NCI-H1092 (cell line): ENCODE results near the gene GDPD3.
"Not testable (repeated sequence)": the region's sequence is repeated elsewhere in the genome, so short reads cannot be mapped to it uniquely, and the experiment has no call there.

Experiments
- DNase-seq: peaks from one replicate; lab custom pipeline; 2025; lab: John Stamatoyannopoulos, UW

The GDPD3 gene, protein sequence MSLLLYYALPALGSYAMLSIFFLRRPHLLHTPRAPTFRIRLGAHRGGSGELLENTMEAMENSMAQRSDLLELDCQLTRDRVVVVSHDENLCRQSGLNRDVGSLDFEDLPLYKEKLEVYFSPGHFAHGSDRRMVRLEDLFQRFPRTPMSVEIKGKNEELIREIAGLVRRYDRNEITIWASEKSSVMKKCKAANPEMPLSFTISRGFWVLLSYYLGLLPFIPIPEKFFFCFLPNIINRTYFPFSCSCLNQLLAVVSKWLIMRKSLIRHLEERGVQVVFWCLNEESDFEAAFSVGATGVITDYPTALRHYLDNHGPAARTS

DNA sequence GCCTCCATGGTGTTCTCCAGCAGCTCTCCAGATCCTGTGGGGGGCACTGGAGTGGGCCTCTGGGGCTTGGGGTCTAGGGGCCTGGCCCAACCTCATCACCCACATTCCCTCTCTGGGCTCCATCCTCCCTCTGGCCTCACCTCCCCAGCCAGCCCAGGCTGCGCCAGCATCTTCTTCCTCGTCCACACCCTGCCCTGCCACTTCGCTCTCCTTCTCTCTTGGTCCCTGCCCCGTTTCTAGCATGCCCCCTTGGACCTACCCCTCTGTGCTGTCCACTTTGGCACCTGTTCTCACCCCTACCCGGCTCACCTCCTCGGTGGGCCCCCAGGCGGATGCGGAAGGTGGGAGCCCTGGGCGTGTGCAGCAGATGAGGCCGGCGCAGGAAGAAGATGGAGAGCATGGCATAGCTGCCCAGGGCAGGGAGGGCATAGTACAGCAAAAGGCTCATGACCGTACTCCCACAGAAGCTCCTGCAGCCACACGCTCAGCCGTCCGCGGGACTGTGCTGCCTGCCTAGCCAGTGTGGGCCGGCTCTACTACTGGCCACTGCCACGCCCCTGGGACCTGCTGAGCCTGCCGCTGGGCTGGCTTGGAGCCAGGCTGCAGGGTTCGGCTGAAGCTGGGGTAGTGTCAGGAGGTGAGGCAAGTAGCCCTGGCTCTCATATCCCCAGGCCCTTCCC lies at the start of gene GDPD3:
Gene GDPD3, minus strand, starts transcription at position 507 of the 680 bp plus-strand sequence. Its CDS starts 59 bp downstream, at position 448.
- DNase-seq: no peak

DNA sequence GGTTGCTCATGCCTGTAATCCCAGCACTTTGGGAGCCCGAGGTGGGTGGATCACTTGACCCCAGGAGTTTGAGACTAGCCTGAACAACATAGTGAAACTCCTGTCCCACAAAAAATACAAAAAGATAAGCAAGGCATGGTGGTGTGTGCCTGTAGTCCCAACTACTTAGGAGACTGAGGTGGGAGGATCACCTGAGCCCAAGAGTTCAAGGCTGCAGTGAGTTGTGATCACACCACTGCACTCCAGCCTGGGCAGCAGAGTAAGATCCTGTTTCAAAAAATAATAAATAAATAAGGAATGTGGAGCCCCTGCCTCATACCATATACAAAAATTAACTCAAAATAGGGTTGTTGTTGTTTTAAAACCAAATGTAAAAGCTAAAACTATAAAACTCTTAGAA lies 43.9 kb upstream of the GDPD3 start:
- no peak for DNase-seq

DNA sequence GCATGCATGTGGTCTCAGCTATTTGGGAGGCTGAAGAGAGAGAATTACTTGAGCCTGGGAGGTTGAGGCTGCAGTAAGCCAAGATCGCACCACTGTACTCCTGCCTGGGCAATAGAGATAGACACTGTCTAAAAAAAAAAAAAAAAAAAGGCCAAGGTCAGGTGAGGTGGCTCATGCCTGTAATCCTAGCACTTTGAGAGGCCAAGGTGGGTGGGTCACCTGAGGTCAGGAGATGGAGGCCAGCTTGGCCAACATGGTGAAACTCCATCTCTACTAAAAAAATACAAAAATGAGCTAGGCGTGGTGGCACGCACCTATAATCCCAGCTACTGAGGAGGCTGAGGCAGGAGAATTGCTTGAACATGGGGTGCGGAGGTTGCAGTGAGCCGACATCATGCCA lies 41.9 kb upstream of the GDPD3 start:
- DNase-seq: no peak

DNA sequence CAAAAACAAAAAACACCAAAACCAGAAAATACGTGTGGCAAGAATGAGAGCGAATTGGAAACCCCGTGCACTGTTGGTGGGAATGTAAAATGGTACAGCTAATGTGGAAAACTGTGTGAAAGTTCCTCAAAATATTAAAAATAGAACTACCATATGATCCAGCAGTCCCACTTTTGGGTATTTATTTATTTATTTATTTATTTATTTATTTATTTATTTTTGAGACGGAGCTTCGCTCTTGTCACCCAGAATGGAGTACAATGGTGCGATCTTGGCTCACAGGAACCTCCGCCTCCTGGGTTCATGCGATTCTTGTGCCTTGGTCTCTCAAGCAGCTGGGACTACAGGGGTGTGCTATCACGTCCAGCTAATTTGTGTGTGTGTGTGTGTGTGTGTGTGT lies 39.2 kb upstream of the GDPD3 start:
- no peak for DNase-seq

DNA sequence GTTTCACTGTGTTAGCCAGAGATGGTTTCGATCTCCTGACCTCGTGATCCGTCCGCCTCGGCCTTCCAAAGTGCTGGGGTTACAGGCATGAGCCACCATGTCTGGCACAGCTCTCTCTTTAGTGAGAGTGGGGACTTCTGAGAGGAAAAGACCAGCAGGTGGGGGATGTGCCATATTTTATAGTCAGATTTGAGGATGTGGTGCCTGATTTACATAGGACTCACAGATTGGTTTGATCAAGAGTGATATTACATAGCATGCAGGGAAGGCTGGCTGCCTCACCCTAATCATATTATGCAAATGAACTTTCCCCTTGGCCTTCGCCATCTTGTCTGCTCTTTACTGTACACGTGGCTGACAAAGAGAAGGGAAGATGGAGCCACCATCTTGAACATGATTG lies 37.8 kb upstream of the GDPD3 start:
- no peak for DNase-seq

DNA sequence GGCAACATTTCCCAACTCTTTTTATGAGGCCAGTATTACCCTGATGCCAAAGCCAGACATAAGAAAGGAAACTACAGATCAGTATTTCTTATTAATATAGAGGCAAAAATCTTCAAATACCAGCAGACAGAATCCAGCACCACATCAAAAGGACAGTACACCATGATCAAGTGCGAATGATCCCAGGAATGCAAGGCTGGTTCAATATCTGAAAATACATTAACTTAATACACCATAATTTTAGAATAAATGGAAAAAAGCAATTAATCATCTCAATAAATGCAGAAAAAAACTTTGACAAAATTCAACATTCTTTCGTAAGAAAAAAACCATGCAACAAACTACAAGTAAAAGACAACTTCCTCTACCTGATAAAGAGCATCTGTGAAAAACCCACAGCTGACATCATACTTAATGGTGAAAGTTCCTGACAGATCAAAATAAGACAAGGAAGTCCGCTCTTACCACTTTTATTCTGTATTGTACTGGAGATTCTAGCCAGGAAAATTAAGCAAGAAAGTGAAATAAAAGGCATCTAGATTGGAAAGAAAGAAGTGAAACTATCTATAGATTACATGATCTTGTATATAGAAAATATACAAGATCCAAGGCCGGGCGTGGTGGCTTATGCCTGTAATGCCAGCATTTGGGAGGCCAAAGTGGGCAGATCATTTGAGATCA lies 36.1 kb upstream of the GDPD3 start:
- DNase-seq: no peak

DNA sequence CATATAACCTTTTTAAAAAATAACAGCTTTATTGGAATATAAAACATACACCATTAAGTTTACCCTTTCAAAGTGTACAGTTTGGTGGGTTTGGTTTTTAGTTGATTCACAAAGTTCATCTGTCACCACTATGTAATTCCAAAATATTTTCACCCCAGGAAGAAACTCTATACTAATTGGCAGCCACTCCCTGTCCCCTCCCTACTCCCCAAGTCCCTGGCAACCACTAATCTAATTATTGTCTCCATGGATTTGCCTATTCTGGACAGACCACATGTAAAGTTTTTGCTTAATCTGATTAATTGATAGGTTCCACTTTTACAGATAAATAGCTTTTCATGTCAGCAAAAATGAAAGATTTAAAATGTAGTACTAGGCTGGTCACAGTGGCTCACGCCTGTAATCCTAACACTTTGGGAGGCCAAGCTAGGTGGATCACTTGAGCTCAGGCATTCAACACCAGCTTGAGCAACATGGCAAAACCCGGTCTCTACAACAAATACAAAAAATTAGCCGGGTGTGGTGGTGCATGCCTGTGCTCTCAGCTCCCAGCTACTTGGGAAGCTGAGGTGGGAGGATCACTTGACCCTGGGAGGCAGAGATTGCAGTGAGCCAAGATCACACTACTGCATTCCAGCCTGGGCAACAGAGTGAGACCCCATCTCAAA lies 34.6 kb upstream of the GDPD3 start:
- no peak for DNase-seq

DNA sequence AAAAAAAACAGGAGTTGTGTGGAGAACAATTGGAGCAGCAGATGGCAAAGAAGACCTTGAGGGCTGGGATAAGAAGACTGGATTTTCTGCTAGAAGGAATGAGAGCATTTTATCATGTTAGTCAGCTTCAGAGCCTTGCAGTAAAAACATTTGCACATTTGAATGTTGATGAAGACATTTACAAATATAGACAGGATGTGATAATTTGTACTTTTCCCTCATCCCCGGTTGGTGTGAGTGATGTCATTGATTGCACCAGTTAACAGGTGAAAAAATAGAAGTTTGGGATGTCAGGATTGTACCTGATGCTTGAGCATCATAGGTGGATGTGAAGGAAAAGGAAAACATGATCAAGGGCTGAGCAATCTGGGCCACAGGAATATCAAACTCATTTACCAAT lies 32.3 kb upstream of the GDPD3 start:
- DNase-seq: no peak

DNA sequence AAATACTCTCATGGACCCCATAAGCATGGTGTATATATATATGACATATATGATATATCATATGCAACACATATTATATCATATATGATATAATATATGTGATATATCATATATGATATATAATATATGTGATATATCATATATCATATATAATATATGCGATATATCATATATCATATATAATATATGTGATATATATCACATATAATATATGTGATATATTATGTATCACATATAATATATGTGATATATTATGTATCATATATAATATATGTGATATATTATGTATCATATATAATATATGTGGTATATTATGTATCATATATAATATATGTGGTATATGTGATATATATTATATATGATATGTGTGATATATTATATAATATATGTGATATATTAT lies 31.6 kb upstream of the GDPD3 start:
- no peak for DNase-seq

DNA sequence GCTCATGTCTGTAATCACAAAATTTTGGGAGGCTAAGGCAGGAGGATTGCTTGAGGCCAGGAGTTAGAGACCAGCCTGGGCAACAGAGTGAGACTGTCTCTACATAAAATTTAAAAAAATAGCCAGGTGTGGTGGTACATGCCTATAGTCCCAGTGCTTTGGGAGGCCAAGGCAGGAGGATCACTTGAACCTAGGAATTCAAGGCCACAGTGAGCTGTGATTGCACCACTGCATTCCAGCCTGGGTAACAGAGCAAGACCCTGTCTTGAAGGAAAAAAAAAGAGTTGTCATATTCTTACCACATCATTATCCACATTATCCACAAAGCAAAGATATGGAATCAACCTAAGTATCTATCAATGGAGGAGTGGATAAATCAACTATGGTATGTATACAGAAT lies 30.7 kb upstream of the GDPD3 start:
- no peak for DNase-seq

DNA sequence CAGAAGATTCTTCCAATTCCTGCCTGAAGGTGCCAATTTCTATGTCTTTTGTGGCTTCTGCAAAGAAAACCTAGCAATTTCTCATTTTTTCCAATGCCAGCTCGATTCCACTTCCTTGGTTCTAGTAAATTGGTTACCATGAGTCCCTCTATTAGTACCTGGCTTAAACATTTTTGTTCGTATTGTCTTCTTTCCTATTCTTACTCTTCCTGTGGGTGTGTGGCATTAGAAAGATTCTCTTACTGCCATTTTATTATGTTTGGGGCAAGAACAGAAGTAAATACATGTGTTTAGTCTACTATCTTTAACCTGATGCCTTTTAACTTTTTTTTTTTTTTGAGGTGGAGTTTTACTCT lies 30.0 kb upstream of the GDPD3 start:
- DNase-seq: no peak

DNA sequence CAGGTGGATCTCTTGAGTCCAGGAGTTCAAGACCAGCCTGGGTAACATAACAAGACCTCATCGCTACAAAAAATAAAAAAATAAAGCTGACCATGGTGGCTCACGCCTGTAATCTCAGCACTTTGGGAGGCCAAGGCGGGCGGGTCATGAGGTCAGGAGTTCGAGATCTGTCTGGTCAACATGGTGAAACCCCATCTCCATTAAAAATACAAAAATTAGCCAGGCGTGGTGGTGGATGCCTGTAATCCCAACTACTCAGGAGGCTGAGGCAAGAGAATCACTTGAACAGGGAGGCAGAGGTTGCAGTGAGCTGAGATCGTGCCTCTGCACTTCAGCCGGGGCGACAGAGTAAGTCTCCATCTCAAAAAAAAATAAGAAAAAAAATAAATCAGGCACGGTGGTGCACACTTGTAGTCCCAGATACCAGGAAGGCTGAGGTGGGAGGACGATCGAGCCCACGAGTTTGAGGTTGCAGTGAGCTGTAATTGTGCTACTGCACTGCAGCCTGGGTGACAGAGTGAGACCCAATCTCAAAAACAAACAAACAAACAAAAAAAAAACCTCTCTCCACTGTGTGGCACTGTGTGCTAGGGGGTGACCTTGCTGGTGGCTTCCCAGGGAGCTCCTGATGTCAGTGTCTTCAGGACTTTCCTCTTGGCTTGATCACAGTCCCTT lies 29.5 kb upstream of the GDPD3 start:
- no peak for DNase-seq

DNA sequence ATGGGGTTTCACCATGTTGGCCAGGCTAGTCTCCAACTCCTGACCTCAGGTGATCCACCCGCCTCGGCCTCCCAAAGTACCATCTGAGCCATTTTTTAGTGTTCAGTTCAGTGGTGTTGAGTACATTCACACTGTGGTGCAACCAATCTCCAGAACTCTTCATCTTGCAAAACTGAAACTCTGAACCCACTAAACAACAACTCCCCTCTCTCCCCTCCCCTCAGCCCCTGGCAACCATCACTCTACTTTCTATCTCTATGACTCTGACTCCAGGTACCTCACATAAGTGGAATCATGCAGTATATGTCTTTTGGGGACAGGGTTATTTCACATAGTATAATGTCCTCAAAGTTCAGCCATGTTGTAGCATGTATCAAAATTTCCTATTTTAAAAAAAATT lies 28.4 kb upstream of the GDPD3 start:
- no peak for DNase-seq

DNA sequence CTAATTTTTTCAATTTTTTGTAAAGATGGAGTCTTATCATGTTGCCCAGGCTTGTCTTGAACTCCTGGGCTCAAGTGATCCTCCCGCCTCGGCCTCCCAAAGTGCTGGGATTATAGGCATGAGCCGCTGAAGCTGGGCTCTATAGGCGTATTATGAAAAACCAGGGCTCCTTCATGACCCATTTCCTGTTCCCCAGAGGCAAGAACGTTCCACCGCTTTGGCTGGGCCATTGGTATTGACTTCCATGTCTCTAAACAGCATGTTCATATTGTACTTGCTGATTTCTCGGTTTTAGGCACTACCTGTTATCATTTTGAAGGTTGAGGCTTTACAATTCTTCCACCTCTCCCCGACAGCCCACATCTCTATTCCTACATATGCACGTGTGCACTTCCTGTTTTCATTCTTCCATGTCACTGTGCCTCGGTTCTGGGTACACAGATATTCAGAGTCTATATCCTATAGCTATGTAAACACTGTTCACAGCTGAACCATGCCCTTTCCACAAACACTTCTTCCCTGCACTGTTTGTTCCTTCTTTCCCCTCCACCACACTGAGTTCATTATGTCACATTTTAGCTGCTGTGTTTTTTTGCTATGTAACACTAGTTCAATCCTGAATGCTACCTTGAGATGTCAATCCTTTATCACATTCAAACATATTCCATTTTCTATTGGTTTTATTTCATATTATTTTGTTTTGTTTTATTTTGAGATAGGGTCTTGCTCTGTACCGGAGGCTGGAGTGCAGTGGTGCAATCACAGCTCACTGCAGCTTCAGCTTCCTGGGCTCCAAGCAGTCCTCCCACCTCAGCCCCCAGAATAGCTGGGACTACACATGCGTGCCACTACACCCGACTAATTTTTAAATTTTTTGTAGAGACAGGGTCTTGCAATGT lies 26.5 kb upstream of the GDPD3 start:
- no peak for DNase-seq

DNA sequence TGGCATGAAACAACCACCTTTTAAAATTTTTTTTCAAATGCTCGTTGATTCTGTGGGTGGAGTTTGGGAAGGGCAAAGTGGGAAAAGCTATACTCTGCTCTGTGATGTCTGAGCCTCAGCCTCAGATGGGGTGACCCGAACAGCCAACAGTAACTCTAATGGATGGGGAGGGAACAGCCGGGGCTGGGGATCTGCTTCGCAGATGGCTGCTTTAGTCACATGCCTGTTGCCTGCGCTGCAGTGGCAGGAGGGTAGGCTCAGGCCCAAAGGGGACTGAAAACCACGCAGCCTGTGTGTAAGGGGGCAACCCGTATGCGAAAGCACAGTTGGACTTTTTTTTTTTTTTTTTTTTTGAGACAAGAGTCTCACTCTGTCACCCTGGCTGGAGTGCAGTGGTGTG lies 24.6 kb upstream of the GDPD3 start:
- no peak for DNase-seq

DNA sequence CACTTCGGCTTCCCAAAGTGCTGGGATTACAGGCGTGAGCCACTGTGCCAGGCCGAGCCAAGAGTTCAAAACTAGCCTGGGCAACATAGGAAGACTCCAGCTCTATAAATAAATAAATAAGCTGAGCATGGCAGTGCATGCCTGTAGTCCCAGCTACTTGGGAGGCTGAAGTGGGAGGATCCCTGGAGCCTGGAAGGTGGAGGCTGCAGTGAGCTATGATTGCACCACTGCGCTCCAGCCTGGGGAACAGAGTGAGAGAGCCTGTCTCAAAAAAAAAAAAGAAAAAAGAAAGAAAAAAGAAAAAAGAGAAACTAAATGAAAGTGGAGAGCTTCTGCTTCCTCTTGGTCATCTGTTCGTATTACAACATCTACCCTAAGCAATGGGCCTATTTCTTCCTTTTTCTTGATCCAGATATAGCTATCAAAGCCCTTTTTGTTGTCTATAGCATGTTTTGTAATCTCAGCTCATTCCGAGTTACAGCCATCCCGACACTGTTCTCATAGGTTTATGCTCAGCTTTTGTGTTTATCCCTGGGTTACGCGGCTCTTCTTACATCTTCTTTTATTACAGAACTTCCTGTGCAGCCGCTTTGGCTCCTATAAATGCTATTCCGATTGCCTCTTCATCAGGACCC lies 23.8 kb upstream of the GDPD3 start:
- no peak for DNase-seq

DNA sequence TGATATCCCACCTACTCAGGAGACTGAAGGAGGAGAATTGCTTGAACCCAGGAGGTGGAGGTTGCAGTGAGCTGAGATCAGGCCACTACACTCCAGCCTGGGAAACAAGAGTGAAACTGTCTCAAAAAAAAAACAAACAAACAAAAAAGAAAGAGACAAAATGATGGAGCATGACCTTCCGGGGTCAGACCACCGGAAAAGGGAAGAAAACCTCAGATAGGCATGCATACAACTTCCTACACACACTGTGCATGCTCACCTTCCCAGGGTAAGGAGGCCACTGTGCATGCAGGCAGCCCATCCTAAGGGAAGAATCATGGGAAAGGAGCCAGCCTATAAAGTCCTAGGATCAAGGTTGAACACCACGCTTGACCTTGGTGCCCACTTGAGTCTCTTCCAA lies 19.3 kb upstream of the GDPD3 start:
- no peak for DNase-seq

DNA sequence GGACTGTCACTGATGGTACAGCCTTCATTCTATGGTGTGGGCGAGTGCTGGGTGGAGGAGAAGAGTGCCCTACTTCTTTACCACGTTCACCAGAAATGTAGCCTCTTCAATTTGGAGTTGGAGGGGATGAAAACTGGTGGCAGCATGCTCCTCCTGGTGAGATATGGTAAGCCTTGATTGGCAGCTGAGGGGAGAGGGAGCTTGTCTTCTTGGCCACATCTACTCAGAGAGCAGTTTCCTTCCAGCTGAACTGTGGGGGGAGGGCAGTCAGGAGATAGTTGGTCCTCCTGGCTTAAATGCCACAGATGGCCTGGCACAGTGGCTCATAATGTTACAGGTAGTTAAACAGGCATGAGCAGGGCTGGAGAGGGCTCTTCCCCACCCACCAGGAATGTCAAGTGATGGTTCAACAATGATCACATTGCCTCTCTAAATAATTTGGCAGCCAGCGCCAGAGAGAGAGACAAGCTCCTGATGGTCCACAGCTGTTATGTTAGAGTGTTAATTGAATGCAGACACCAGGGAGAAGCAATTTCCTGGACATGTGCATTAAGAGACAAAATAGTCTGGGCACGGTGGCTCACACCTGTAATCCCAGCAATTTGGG lies 18.6 kb upstream of the GDPD3 start:
- DNase-seq: peak; percentile 92

DNA sequence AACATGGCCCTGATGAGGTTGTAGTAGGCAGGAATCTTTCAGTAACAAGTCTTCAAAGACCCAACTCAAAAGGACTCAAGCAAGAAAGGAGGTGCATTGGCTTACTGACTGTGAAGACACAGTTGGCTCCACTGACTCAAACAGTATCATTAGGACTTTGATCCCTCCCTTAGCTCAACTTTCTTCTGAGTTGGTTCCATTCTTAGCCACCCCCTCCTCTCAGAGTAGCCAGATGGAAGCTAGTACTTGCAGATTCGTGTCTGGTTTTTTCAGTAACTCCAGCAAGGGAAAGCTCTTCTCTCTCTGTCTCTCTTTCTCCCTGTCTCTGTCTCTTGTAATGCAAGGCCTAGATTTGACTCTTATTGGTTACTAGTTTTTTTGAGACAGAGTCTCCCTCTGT lies 14.7 kb upstream of the GDPD3 start:
- no peak for DNase-seq

DNA sequence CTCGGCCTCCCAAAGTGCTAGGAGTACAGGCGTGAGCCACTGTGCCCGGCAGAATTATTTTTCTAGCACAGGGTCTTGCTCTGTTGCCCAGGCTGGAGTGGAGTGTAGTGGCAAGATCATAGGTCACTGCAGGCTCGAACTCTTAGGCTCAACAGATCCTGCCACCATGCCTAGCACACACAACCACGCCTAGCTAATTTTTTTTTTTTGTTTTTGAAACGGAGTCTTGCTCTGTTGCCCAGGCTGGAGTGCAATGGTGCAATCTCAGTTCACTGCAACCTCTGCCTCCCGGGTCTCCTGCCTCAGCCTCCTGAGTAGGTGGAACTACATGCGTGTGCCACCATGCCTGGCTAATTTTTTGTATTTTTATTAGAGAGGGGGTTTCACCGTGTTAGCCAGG lies 12.4 kb upstream of the GDPD3 start:
- not testable (repeated sequence) for DNase-seq
